SK-N-SH (cell line): ENCODE results near the gene KPRP. TPM values are rescaled to one million over a fixed set of nuclear protein-coding genes. Genes with fewer than 3 reads are reported as not detected.

Experiments
- CTCF ChIA-PET: fragments of 300-600, 350-600 bp; formaldehyde crosslinking; extraction: SDS; loops from one replicate; lab custom pipeline; 2021; lab: Yijun Ruan, JAX
- POLR2A ChIA-PET: fragments of 350-600 bp; sonication (Branson Sonifier 250); formaldehyde crosslinking; extraction: SDS; loops from one replicate; lab custom pipeline; 2020; ENCODE audit warnings: antibody characterized with exemption, inconsistent platforms; lab: Yijun Ruan, JAX
- DNase-seq: peaks from one replicate; pipeline ENCODE4 v3.0.0; 2012
- H2AFZ ChIP-seq: fragments of 200-600 bp; sonication (generic); 2 replicates; pipeline ENCODE4 v1.8.1; 2016; ENCODE audit warnings: antibody characterized with exemption, mild to moderate bottlenecking, low read depth
- H3F3A ChIP-seq: fragments of 200-600 bp; sonication (generic); replicated peaks from 2 replicates; pipeline ENCODE3; 2016; ENCODE audit warnings: antibody characterized with exemption, mild to moderate bottlenecking; ENCODE audit not compliant: insufficient read depth
- H3K27ac ChIP-seq, 2 experiments: fragments of 200-500 bp in 1 of 2; fragments of 200-600 bp in 1 of 2; sonication (Bioruptor generic) in 1 of 2; sonication (generic), shearing (Covaris generic) in 1 of 2; 2 replicates each; pipeline versions ENCODE4 v1.5.1 to v1.6.1; 2014 to 2016; ENCODE audit warnings: low read depth in 2 of 2, inconsistent platforms in 1 of 2, low read length in 1 of 2, mild to moderate bottlenecking in 1 of 2, mixed read lengths in 1 of 2
- H3K27me3 ChIP-seq: fragments of 200-600 bp; sonication (generic), shearing (Covaris generic); 2 replicates; pipeline ENCODE4 v1.6.1; 2016; ENCODE audit warnings: mixed run types; ENCODE audit not compliant: insufficient read depth
- H3K36me3 ChIP-seq, 2 experiments: fragments of 200-500 bp in 1 of 2; fragments of 200-600 bp in 1 of 2; sonication (Bioruptor generic) in 1 of 2; sonication (generic) in 1 of 2; replicated peaks in 1 of 2; 2 replicates each; pipeline versions ENCODE3 to v1.5.1; 2014 to 2016; ENCODE audit warnings: low read length in 1 of 2, mild to moderate bottlenecking in 1 of 2; ENCODE audit not compliant: insufficient read depth in 2 of 2, control insufficient read depth in 1 of 2
- H3K4me1 ChIP-seq, 2 experiments: fragments of 200-500 bp in 1 of 2; fragments of 200-600 bp in 1 of 2; sonication (Bioruptor generic) in 1 of 2; sonication (generic), shearing (Covaris generic) in 1 of 2; 2 replicates each; pipeline versions ENCODE4 v1.5.1 to v1.6.1; 2014 to 2016; ENCODE audit warnings: low read depth in 1 of 2, low read length in 1 of 2, mixed run types in 1 of 2; ENCODE audit not compliant: insufficient read depth in 2 of 2, control insufficient read depth in 1 of 2
- H3K4me2 ChIP-seq: fragments of 200-600 bp; sonication (generic), shearing (Covaris generic); 2 replicates; pipeline ENCODE4 v1.6.1; 2017; ENCODE audit warnings: mixed run types
- H3K4me3 ChIP-seq, 2 experiments: fragments of 200-500 bp in 1 of 2; fragments of 200-600 bp in 1 of 2; sonication (Bioruptor generic) in 1 of 2; sonication (generic), shearing (Covaris generic) in 1 of 2; 2 replicates each; pipeline versions ENCODE4 v1.5.1 to v1.8.1; 2014 to 2016; ENCODE audit warnings: low read depth in 2 of 2, inconsistent platforms in 1 of 2, low read length in 1 of 2, mild to moderate bottlenecking in 1 of 2, mixed read lengths in 1 of 2, moderate library complexity in 1 of 2
- H3K79me2 ChIP-seq: fragments of 200-600 bp; sonication (generic); 2 replicates; pipeline ENCODE4 v1.8.1; 2017; ENCODE audit warnings: mild to moderate bottlenecking; ENCODE audit not compliant: insufficient read depth
- H3K9ac ChIP-seq: fragments of 200-600 bp; sonication (generic); 2 replicates; pipeline ENCODE4 v1.6.1; 2017; ENCODE audit warnings: mixed run types
- H3K9me2 ChIP-seq: fragments of 200-600 bp; sonication (generic); 2 replicates; pipeline ENCODE4 v1.6.1; 2017; ENCODE audit warnings: mixed run types
- H3K9me3 ChIP-seq: fragments of 200-600 bp; sonication (generic); 2 replicates; pipeline ENCODE4 v1.6.1; 2017; ENCODE audit warnings: mixed run types, mild to moderate bottlenecking, moderate library complexity
- H4K20me1 ChIP-seq: fragments of 200-600 bp; sonication (generic); 2 replicates; pipeline ENCODE4 v1.6.1; 2017; ENCODE audit warnings: mild to moderate bottlenecking, mixed run types; ENCODE audit not compliant: insufficient read depth
- GABPA ChIP-seq: IDR thresholded peaks from 2 replicates; pipeline ENCODE4 v1.4.0; 2012; ENCODE audit warnings: low read depth, mild to moderate bottlenecking
- POLR2AphosphoS5 ChIP-seq: IDR thresholded peaks from 2 replicates; pipeline ENCODE4 v1.6.1; 2012; ENCODE audit warnings: low read depth, low read length
- RFX5 ChIP-seq: IDR thresholded peaks from 2 replicates; pipeline ENCODE4 v1.6.1; 2012; ENCODE audit warnings: mild to moderate bottlenecking, improper control_type of control experiment, low read length
- RXRA ChIP-seq: IDR thresholded peaks from 2 replicates; pipeline ENCODE4 v1.4.0; 2012; ENCODE audit warnings: low read depth, mild to moderate bottlenecking, borderline replicate concordance
- SMC3 ChIP-seq: IDR thresholded peaks from 2 replicates; pipeline ENCODE4 v1.6.1; 2012; ENCODE audit warnings: low read depth, low read length, improper control_type of control experiment
- TEAD4 ChIP-seq: IDR thresholded peaks from 2 replicates; pipeline ENCODE4 v1.4.0; 2012; ENCODE audit warnings: mild to moderate bottlenecking, borderline replicate concordance; ENCODE audit not compliant: insufficient read depth
- WGBS: methylation state at CpG from one replicate; pipeline ENCODE4 v1.1.6; 2017; ENCODE audit warnings: low lambda C conversion rate; 5-methylcytosine and 5-hydroxymethylcytosine counted together
- polyA plus RNA-seq, 3 experiments: library from polyadenylated mRNA; depleted of rRNA; stranded (reverse); fragments of >200 nt; gene quantifications; 2 replicates each; pipeline ENCODE4 v1.2.3, GENCODE V29; 2012
- TF ChIP-seq, protein P1 (sequence below): fragments of 150-350 bp; IDR thresholded peaks from 2 replicates; pipeline ENCODE4 v1.6.1; 2016; ENCODE audit warnings: mild to moderate bottlenecking, low read depth, low read length

Gene KPRP
- polyA plus RNA-seq, 1 of the 3 experiments (the other 2 are of a cell fraction) = not detected

DNA sequence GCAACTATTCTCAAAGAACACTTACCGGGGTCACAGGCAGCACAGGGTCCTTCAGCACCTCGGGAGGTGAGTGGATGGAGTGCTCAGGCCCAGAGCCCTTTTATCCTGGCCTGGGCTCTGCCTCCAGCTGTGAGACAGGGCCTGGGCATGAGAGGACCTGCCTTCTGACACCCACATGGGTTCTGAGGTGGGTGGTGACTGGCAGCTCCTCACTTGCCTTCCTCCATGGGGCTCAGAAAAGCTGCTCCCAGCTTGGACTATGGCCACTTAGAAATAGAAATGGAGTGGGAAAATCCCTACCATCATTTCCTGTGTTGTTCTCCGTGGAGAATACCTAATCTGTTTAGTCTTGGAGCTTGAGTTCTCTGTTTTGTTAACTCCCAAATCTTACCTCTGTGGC lies 48.8 kb downstream of the KPRP start, which contains the start of gene LCE1C:
Gene LCE1C, minus strand, starts transcription at position 76 of the 400 bp plus-strand sequence. CDS start 1,173 bp downstream, outside the sequence.
- H3K4me1 ChIP-seq = no peaks in the 10 kb centered on the region
- no peaks in the 10 kb centered on the region for H3K9me2 ChIP-seq
- 0% methylated on average over 3 of the region's 3 CpGs for WGBS
- H4K20me1 ChIP-seq = no peaks in the 10 kb centered on the region
- H3K9ac ChIP-seq = no peak within 1 kb of the TSS
- DNase-seq = no peak
- H3K27ac ChIP-seq = no peak within 1 kb of the TSS
- no peak within 1 kb of the TSS for H3K4me2 ChIP-seq
- H3K79me2 ChIP-seq = no peaks in the 10 kb centered on the region
- H3F3A ChIP-seq = no peaks in the 10 kb centered on the region
- H3K27me3 ChIP-seq = no peaks in the 10 kb centered on the region; the same call in 1 of the 2 replicates
- no peaks in the 10 kb centered on the region for H3K36me3 ChIP-seq
- no peaks in the 10 kb centered on the region for H3K9me3 ChIP-seq
- CTCF ChIA-PET = no interaction called here
- no peak within 1 kb of the TSS for H2AFZ ChIP-seq
- POLR2A ChIA-PET = no interaction called here
- TF ChIP-seq SMC3 = no peak
- TF ChIP-seq GABPA = no peak
- TF ChIP-seq, protein P1, sequence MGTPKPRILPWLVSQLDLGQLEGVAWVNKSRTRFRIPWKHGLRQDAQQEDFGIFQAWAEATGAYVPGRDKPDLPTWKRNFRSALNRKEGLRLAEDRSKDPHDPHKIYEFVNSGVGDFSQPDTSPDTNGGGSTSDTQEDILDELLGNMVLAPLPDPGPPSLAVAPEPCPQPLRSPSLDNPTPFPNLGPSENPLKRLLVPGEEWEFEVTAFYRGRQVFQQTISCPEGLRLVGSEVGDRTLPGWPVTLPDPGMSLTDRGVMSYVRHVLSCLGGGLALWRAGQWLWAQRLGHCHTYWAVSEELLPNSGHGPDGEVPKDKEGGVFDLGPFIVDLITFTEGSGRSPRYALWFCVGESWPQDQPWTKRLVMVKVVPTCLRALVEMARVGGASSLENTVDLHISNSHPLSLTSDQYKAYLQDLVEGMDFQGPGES = no peak
- H3K4me3 ChIP-seq = no peak within 1 kb of the TSS

DNA sequence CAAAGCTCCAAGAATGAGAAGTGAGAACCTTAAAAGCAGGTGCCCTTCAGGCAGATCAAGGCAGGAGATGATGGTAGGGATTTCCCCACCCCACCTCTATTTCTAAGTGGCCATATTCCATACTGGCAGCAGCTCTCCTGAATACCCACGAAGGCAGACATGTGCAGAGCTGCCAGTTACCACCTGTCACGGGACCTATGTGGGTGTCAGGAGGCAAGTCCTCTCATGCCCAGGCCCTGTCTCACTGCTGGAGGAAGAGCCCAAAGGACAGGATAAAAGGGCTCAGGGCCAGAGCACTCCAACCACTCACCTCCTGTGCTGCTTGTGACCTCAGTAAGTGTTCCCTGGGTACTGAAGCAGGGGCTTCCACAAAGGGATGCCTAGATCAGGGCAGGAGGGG lies 53.2 kb downstream of the KPRP start:
- H2AFZ ChIP-seq = no peak overlapping the region
- no peaks in the 10 kb centered on the region for H4K20me1 ChIP-seq
- TF ChIP-seq RXRA = no peak
- no peak for TF ChIP-seq POLR2AphosphoS5
- no peak for TF ChIP-seq TEAD4
- TF ChIP-seq RFX5 = no peak
- TF ChIP-seq, all 33 proteins: peak for 0
- H3K27ac ChIP-seq = no peak overlapping the region
- no peaks in the 10 kb centered on the region for H3F3A ChIP-seq
- WGBS = 0% methylated on average over 2 of the region's 2 CpGs
- no peaks in the 10 kb centered on the region for H3K36me3 ChIP-seq
- H3K9me2 ChIP-seq = no peaks in the 10 kb centered on the region
- no peak for DNase-seq
- no peaks in the 10 kb centered on the region for H3K27me3 ChIP-seq
- no peak overlapping the region for H3K9ac ChIP-seq
- CTCF ChIA-PET = no interaction called here
- H3K4me1 ChIP-seq = no peaks in the 10 kb centered on the region
- no peaks in the 10 kb centered on the region for H3K9me3 ChIP-seq
- no peak overlapping the region for H3K4me3 ChIP-seq
- H3K4me2 ChIP-seq = no peak overlapping the region
- POLR2A ChIA-PET = no interaction called here
- H3K79me2 ChIP-seq = no peaks in the 10 kb centered on the region

Other genes starting within 250 kb of the KPRP start
- not detected in 2 replicates for gene LCE5A, start 247.2 kb upstream of the KPRP start, polyA plus RNA-seq (2012; rRNA removed)
- gene CRCT1, start 243.5 kb upstream of the KPRP start, polyA plus RNA-seq (2012; rRNA removed) = not detected in 2 replicates
- gene LCE3E, start 191.2 kb upstream of the KPRP start, polyA plus RNA-seq (2012; rRNA removed) = not detected in 2 replicates
- gene LCE3D, start 177.5 kb upstream of the KPRP start, polyA plus RNA-seq (2012; rRNA removed) = not detected in 2 replicates
- gene LCE3C, start 157.8 kb upstream of the KPRP start, polyA plus RNA-seq (2012; rRNA removed) = not detected in 2 replicates
- not detected in 2 replicates for gene LCE3B, start 144.2 kb upstream of the KPRP start, polyA plus RNA-seq (2012; rRNA removed)
- gene LCE3A, start 134.9 kb upstream of the KPRP start, polyA plus RNA-seq (2012; rRNA removed) = not detected in 2 replicates
- not detected in 2 replicates for gene LCE2D, start 94.6 kb upstream of the KPRP start, polyA plus RNA-seq (2012; rRNA removed)
- not detected in 2 replicates for gene LCE2C, start 82.7 kb upstream of the KPRP start, polyA plus RNA-seq (2012; rRNA removed)
- not detected in 2 replicates for gene LCE2B, start 71.9 kb upstream of the KPRP start, polyA plus RNA-seq (2012; rRNA removed)
- not detected in 2 replicates for gene LCE2A, start 59.7 kb upstream of the KPRP start, polyA plus RNA-seq (2012; rRNA removed)
- gene LCE4A, start 49.9 kb upstream of the KPRP start, polyA plus RNA-seq (2012; rRNA removed) = not detected in 2 replicates
- gene LCE1F, start 17.1 kb downstream of the KPRP start, polyA plus RNA-seq (2012; rRNA removed) = not detected in 2 replicates
- not detected in 2 replicates for gene LCE1E, start 28.2 kb downstream of the KPRP start, polyA plus RNA-seq (2012; rRNA removed)
- gene LCE1D, start 38.7 kb downstream of the KPRP start, polyA plus RNA-seq (2012; rRNA removed) = not detected in 2 replicates
- gene LCE1C, start 48.6 kb downstream of the KPRP start, polyA plus RNA-seq (2012; rRNA removed) = not detected in 2 replicates
- not detected in 2 replicates for gene LCE1B, start 53.9 kb downstream of the KPRP start, polyA plus RNA-seq (2012; rRNA removed)
- gene LCE1A, start 69.4 kb downstream of the KPRP start, polyA plus RNA-seq (2012; rRNA removed) = not detected in 2 replicates
- not detected in 2 replicates for gene LCE6A, start 84.8 kb downstream of the KPRP start, polyA plus RNA-seq (2012; rRNA removed)
- not detected in 2 replicates for gene LCE7A, start 102.0 kb downstream of the KPRP start, polyA plus RNA-seq (2012; rRNA removed)
- not detected in 2 replicates for gene SMCP, start 120.3 kb downstream of the KPRP start, polyA plus RNA-seq (2012; rRNA removed)
- gene IVL, start 150.5 kb downstream of the KPRP start, polyA plus RNA-seq (2012; rRNA removed) = 0.64 and 0.86 TPM in 2 replicates
- not detected in 2 replicates for gene SPRR5, start 189.2 kb downstream of the KPRP start, polyA plus RNA-seq (2012; rRNA removed)
- not detected in 2 replicates for gene SPRR4, start 212.6 kb downstream of the KPRP start, polyA plus RNA-seq (2012; rRNA removed)
- gene SPRR1A, start 226.1 kb downstream of the KPRP start, polyA plus RNA-seq (2012; rRNA removed) = not detected in 2 replicates
- not detected in 2 replicates for gene SPRR3, start 243.7 kb downstream of the KPRP start, polyA plus RNA-seq (2012; rRNA removed)